ENCODE results near the gene CNKSR3.

- TF ChIP-seq FOXM1 (IDR thresholded peaks at IDR 0.05; ENCODE audit: borderline replicate concordance, low read depth) (no peak), CEBPB (IDR thresholded peaks at IDR 0.05) (no peak), EP300 (IDR thresholded peaks at IDR 0.05; ENCODE audit: borderline replicate concordance) (no peak), YY1 (IDR thresholded peaks at IDR 0.05; ENCODE audit: low read depth) (no peak), TAF1 (IDR thresholded peaks at IDR 0.05; ENCODE audit: low read depth) (no peak), CREB1 (IDR thresholded peaks at IDR 0.05; ENCODE audit: low read depth) (no peak)
Observed at GRCh38 chr6:154521412-154521811, 10.9 kb upstream of the CNKSR3 start.
